Prostate gland (tissue), 2 donors: Measurements from ENCODE around the gene MGAM2. TPM values are rescaled to one million over a fixed set of nuclear protein-coding genes. Genes with fewer than 3 reads are reported as not detected.
"Not testable (repeated sequence)": the region's sequence is repeated elsewhere in the genome, so short reads cannot be mapped to it uniquely, and the experiment has no call there.

Experiments
- DNase-seq: peaks from one replicate; pipeline ENCODE4 v3.0.0-alpha.2; 2019; ENCODE audit warnings: low spot score
- H3K27ac ChIP-seq, 2 donors: fragments of 200-600 bp; sonication (generic); 2 replicates each; pipeline ENCODE4 v1.5.1; 2017 to 2019
- H3K27me3 ChIP-seq: fragments of 200-600 bp; sonication (generic); replicated peaks from 2 replicates; pipeline ENCODE4 v1.5.1; 2019; ENCODE audit not compliant: insufficient read depth
- H3K36me3 ChIP-seq, 2 donors: fragments of 200-600 bp; sonication (generic); 1 replicate in 1 of 2; 2 replicates in 1 of 2; pipeline versions ENCODE4 v1.5.1 to v1.8.1; 2017 to 2019
- H3K4me1 ChIP-seq: fragments of 200-600 bp; sonication (generic); replicated peaks from 2 replicates; pipeline ENCODE4 v1.5.1; 2019
- H3K4me3 ChIP-seq, 2 donors: fragments of 200-600 bp; sonication (generic); 2 replicates each; pipeline ENCODE4 v1.5.1; 2017 to 2019
- H3K9me3 ChIP-seq: fragments of 200-600 bp; sonication (generic); 2 replicates; pipeline ENCODE4 v1.5.1; 2017
- POLR2A ChIP-seq: fragments of 450-650 bp; IDR thresholded peaks from one replicate; pipeline ENCODE4 v1.6.1; 2016; ENCODE audit warnings: antibody characterized with exemption, mild to moderate bottlenecking
- POLR2AphosphoS5 ChIP-seq: sonication (generic); formaldehyde crosslinking; IDR thresholded peaks from one replicate; pipeline ENCODE4 v1.6.1; 2017; ENCODE audit warnings: antibody characterized with exemption
- WGBS: methylation state at CpG from one replicate; pipeline ENCODE4 v1.1.5; 2018; 5-methylcytosine and 5-hydroxymethylcytosine counted together
- intact Hi-C: fragments of 100-400 bp; cut with DNase I; formaldehyde crosslinking; loops from one replicate; pipeline ENCODE4 v1.14.2; 2022
- total RNA-seq, 2 donors: library from RNA; depleted of rRNA; stranded (reverse); fragments of >200 nt; gene quantifications; one replicate each; pipeline ENCODE4 v1.1.0, GENCODE V29; 2016
- TF ChIP-seq, protein P1 (sequence below), 4 experiments: fragments of 200-600 bp in 2 of 4; fragments of 450-650 bp in 2 of 4; sonication (generic) in 2 of 4; IDR thresholded peaks; 1 replicate in 3 of 4; 2 replicates in 1 of 4; pipeline ENCODE4 v1.5.1; 2016 to 2019; ENCODE audit warnings: antibody characterized with exemption in 4 of 4, mild to moderate bottlenecking in 2 of 4, moderate library complexity in 2 of 4

The MGAM2 gene
- total RNA-seq, 2 donors from 2014 or later: 0.36 to 0.51 TPM

DNA sequence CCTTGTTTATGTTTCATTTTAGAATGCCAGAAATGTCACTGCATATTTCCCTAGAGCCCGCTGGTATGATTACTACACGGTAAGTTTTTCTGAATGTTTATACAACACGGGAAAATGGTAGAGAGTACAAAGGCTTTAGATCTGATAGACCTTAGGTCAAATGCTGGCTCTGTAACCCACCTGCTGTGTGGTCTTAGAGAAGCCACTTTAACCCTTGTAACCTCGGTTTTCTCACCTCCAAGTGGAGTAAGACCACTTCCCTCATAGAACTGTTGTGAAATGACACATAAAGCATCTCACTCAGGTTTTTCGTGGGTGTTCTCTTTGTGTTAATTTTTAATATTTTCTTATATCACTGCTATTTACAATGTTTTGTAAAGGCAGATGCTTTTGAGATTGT lies 13.9 kb upstream of the MGAM2 start:
- 79% methylated on average over 5 of the region's 5 CpGs for WGBS
- no peaks in the 10 kb centered on the region for H3K9me3 ChIP-seq
- no peak overlapping the region for H3K4me3 ChIP-seq
- no peak for DNase-seq
- TF ChIP-seq POLR2AphosphoS5 (no peak), POLR2A (no peak)
- TF ChIP-seq, protein P1, sequence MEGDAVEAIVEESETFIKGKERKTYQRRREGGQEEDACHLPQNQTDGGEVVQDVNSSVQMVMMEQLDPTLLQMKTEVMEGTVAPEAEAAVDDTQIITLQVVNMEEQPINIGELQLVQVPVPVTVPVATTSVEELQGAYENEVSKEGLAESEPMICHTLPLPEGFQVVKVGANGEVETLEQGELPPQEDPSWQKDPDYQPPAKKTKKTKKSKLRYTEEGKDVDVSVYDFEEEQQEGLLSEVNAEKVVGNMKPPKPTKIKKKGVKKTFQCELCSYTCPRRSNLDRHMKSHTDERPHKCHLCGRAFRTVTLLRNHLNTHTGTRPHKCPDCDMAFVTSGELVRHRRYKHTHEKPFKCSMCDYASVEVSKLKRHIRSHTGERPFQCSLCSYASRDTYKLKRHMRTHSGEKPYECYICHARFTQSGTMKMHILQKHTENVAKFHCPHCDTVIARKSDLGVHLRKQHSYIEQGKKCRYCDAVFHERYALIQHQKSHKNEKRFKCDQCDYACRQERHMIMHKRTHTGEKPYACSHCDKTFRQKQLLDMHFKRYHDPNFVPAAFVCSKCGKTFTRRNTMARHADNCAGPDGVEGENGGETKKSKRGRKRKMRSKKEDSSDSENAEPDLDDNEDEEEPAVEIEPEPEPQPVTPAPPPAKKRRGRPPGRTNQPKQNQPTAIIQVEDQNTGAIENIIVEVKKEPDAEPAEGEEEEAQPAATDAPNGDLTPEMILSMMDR (IDR thresholded peaks at IDR 0.05): no peak
- no peaks in the 10 kb centered on the region for H3K36me3 ChIP-seq
- no peak overlapping the region for H3K27ac ChIP-seq
- no peaks in the 10 kb centered on the region for H3K4me1 ChIP-seq
- no peaks in the 10 kb centered on the region for H3K27me3 ChIP-seq
- intact Hi-C loops: no loop called here

DNA sequence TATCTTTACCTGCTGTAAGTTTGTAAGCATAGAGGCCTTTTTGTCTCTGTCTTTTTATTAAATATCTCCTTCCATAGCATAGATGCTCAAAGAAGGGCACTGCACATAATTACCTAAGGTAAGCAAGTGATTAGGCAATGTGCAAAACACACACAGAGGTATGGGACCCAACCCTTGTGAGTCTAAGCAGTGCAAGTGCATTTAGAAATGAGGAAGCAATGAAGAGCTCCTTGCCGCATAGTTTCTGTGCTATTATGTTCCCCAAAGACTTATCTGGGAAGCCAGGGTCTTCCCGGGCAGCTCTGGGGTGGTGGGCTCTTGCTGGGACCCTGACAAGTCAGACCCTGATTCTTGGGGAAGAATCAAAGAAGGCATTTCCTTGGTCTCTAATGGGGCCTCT lies 13.5 kb upstream of the MGAM2 start:
- WGBS: 50% methylated on average over 2 of the region's 2 CpGs
- DNase-seq: no peak

DNA sequence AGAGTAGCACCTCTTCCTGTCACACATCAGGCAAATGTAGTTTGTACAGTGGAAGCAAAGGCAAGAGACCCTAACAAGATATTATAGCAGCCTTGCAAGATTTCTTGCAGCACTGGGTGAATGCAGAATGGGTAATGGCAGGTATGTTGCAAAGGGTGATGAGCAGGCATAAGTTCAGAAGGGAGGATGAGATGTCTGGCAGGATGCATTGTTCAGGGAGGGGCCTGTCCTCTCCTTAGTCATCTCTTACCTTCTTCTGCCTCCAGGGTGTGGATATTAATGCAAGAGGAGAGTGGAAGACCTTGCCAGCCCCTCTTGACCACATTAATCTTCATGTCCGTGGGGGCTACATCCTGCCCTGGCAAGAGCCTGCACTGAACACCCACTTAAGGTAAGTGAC lies 12.2 kb upstream of the MGAM2 start:
- 68% methylated on average over 1 of the region's 1 CpG for WGBS
- DNase-seq, intact Hi-C loops, H3K27ac ChIP-seq, H3K9me3 ChIP-seq, H3K4me1 ChIP-seq, H3K27me3 ChIP-seq, H3K4me3 ChIP-seq, H3K36me3 ChIP-seq: not testable (repeated sequence)

More for the DNA sequence above, 13.5 kb upstream of the MGAM2 start:
- TF ChIP-seq, protein P1 (IDR thresholded peaks at IDR 0.05): no peak
- TF ChIP-seq POLR2AphosphoS5: no peak
- TF ChIP-seq POLR2A: no peak
- intact Hi-C loops: no loop called here
- Histone ChIP-seq H3K27me3 (no peaks in the 10 kb centered on the region), H3K9me3 (no peaks in the 10 kb centered on the region), H3K27ac (no peak overlapping the region), H3K36me3 (no peaks in the 10 kb centered on the region), H3K4me1 (no peaks in the 10 kb centered on the region), H3K4me3 (no peak overlapping the region)

GRCh38 chr7:142100634-142101033 lies 10.9 kb upstream of the MGAM2 start:
- Histone ChIP-seq H3K27ac (no peak overlapping the region), H3K4me1 (no peaks in the 10 kb centered on the region), H3K27me3 (no peaks in the 10 kb centered on the region), H3K36me3 (no peaks in the 10 kb centered on the region), H3K4me3 (no peak overlapping the region), H3K9me3 (no peaks in the 10 kb centered on the region)
- WGBS: 68% methylated on average over 1 of the region's 1 CpG
- DNase-seq: no peak
- intact Hi-C loops: no loop called here
- TF ChIP-seq POLR2AphosphoS5: no peak
- TF ChIP-seq, protein P1 (IDR thresholded peaks at IDR 0.05): no peak
- TF ChIP-seq POLR2A: no peak

GRCh38 chr7:142101794-142102193 lies 9.7 kb upstream of the MGAM2 start:
- H3K27me3 ChIP-seq, H3K36me3 ChIP-seq, H3K4me1 ChIP-seq, DNase-seq, H3K9me3 ChIP-seq, H3K27ac ChIP-seq, H3K4me3 ChIP-seq, intact Hi-C loops: not testable (repeated sequence)
- 87% methylated on average over 6 of the region's 6 CpGs for WGBS

DNA sequence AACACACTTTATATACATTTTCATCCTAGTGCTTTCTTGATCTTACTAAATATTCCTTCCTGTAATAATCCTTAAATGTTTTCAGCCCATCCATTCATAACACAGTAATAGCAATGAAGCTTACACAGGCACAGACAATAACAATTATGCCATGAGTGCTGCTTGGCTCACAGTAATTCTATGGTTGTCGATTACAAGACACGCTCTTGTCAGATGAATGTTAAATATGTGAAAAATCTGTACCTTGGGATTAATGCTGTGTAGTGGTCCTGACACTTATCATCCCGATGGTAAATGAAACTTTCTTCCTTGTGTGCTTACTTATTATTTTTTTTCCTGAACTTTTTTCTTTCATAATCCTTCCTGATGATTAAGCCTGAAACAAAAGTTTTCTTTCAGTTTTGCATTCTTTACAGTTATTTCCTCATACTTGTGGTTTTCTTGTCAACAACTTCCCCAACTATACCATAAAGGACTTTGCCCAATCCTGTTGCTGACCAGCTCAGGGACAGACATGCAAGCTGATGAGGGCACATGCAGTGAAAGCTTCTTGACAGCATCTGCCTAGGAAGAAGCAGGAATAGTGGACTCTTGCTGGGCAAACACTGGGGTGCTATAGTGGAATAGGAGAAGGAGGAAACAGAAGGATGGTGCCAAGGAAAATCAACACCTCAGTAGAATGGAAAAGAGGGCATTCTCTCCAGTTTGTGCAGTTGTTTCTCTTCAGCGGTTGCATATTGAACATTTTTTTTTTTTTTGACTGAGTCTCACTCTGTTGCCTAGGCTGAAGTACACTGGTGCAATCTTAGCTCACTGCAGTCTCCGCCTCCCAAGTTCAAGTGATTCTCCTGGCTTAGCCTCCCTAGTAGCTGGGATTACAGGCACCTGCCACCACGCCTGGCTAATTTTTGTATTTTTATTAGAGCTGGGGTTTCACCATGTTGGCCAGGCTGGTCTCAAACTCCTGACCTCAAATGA lies 6.7 kb upstream of the MGAM2 start:
- Histone ChIP-seq H3K36me3 (no peaks in the 10 kb centered on the region), H3K4me3 (no peak overlapping the region), H3K9me3 (no peaks in the 10 kb centered on the region), H3K27ac (no peak overlapping the region), H3K27me3 (no peaks in the 10 kb centered on the region), H3K4me1 (no peaks in the 10 kb centered on the region)
- TF ChIP-seq POLR2A: no peak
- intact Hi-C loops: no loop called here
- DNase-seq: no peak
- 51% methylated on average over 6 of the region's 6 CpGs for WGBS
